HL-60 (cell line): ENCODE results near the gene NDUFAB1.
"Not testable (repeated sequence)": the region's sequence is repeated elsewhere in the genome, so short reads cannot be mapped to it uniquely, and the experiment has no call there.

Source experiments
- DNase-seq, 2 experiments: peaks; one replicate each; pipeline ENCODE4 v3.0.0-alpha.2; 2010 to 2020; ENCODE audit warnings: low read depth in 1 of 2, low spot score in 1 of 2
- H3K27ac ChIP-seq: fragments of 250-450 bp; sonication (Bioruptor Pico); replicated peaks from 2 replicates; pipeline ENCODE4 v1.5.1; 2020; ENCODE audit warnings: mild to moderate bottlenecking, moderate library complexity
- H3K27me3 ChIP-seq: fragments of 250-450 bp; sonication (Bioruptor Pico); 2 replicates; pipeline ENCODE4 v1.5.1; 2021; ENCODE audit warnings: mild to moderate bottlenecking, moderate library complexity; ENCODE audit not compliant: insufficient read depth, poor library complexity, severe bottlenecking
- H3K4me3 ChIP-seq: replicated peaks from 2 replicates; pipeline ENCODE4 v1.5.1; 2011; ENCODE audit warnings: mild to moderate bottlenecking, control low read depth, low read length; ENCODE audit not compliant: insufficient read depth
- CTCF ChIP-seq: IDR thresholded peaks from one replicate; pipeline ENCODE4 v1.5.1; 2011; ENCODE audit warnings: low read length, control low read depth, inconsistent platforms; ENCODE audit not compliant: insufficient read depth
- GABPA ChIP-seq: IDR thresholded peaks from 2 replicates; pipeline ENCODE4 v1.6.1; 2012; ENCODE audit warnings: low read depth
- POLR2AphosphoS5 ChIP-seq: IDR thresholded peaks from 2 replicates; pipeline ENCODE4 v1.6.1; 2012; ENCODE audit warnings: low read depth
- REST ChIP-seq: IDR thresholded peaks from 2 replicates; pipeline ENCODE4 v1.6.1; 2012; ENCODE audit warnings: low read depth; ENCODE audit not compliant: insufficient replicate concordance
- SPI1 ChIP-seq: IDR thresholded peaks from 2 replicates; pipeline ENCODE4 v1.6.1; 2012; ENCODE audit warnings: low read depth, mild to moderate bottlenecking, borderline replicate concordance

NDUFAB1 gene

GRCh38 chr16:23634461-23635036 is 38.4 kb upstream of the NDUFAB1 start:
- no peak for TF ChIP-seq CTCF
- TF ChIP-seq SPI1: no peak
- TF ChIP-seq REST: no peak
- no peak for TF ChIP-seq GABPA
- no peak for TF ChIP-seq POLR2AphosphoS5
- no peak for DNase-seq
- H3K4me3 ChIP-seq: no peak overlapping the region
- H3K27me3 ChIP-seq: no peaks in the 10 kb centered on the region
- H3K27ac ChIP-seq: no peak overlapping the region

- not testable (repeated sequence) for DNase-seq, H3K27me3 ChIP-seq, H3K27ac ChIP-seq, H3K4me3 ChIP-seq
Observed at GRCh38 chr16:23631874-23632273, 35.8 kb upstream of the NDUFAB1 start.

- H3K27ac ChIP-seq: no peak overlapping the region
- no peaks in the 10 kb centered on the region for H3K27me3 ChIP-seq
- H3K4me3 ChIP-seq: no peak overlapping the region
- TF ChIP-seq GABPA (no peak), CTCF (no peak), REST (no peak), POLR2AphosphoS5 (no peak), SPI1 (no peak)
- no peak for DNase-seq
Observed at GRCh38 chr16:23629516-23629915, 33.4 kb upstream of the NDUFAB1 start.

- no peaks in the 10 kb centered on the region for H3K27me3 ChIP-seq
- DNase-seq: no peak
- TF ChIP-seq REST (no peak), POLR2AphosphoS5 (no peak), CTCF (no peak), SPI1 (no peak), GABPA (no peak)
- H3K27ac ChIP-seq: no peak overlapping the region
- H3K4me3 ChIP-seq: no peak overlapping the region
Observed at GRCh38 chr16:23624092-23624491, 28.0 kb upstream of the NDUFAB1 start.
